Measurements from ENCODE around the gene SLC19A1.

Gene SLC19A1

GRCh38 chr21:45468971-45469272 lies 73.3 kb downstream of the SLC19A1 start:
- TF ChIP-seq CTCF (IDR thresholded peaks at IDR 0.05; ENCODE audit: insufficient read depth, missing control alignments): no peak
- DNase-seq (ENCODE audit: insufficient read length, low spot score) (no peak), FAIRE-seq (no peak)

- TF ChIP-seq CTCF (IDR thresholded peaks at IDR 0.05; ENCODE audit: insufficient read depth, missing control alignments): no peak
- FAIRE-seq (no peak), DNase-seq (ENCODE audit: insufficient read length, low spot score) (no peak)
Observed at GRCh38 chr21:45468051-45468970, 73.9 kb downstream of the SLC19A1 start.

- TF ChIP-seq CTCF (IDR thresholded peaks at IDR 0.05; ENCODE audit: insufficient read depth, missing control alignments): no peak
- FAIRE-seq: no peak
- no peak for DNase-seq (ENCODE audit: insufficient read length, low spot score)
Observed at GRCh38 chr21:45467221-45467779, 74.9 kb downstream of the SLC19A1 start.

- FAIRE-seq (no peak), DNase-seq (ENCODE audit: insufficient read length, low spot score) (no peak)
- no peak for TF ChIP-seq CTCF (IDR thresholded peaks at IDR 0.05; ENCODE audit: insufficient read depth, missing control alignments)
Observed at GRCh38 chr21:45466330-45467220, 75.7 kb downstream of the SLC19A1 start.

- TF ChIP-seq CTCF (IDR thresholded peaks at IDR 0.05; ENCODE audit: insufficient read depth, missing control alignments): no peak
- DNase-seq (ENCODE audit: insufficient read length, low spot score) (no peak), FAIRE-seq (no peak)
Observed at GRCh38 chr21:45465611-45466329, 76.5 kb downstream of the SLC19A1 start.

- FAIRE-seq: no peak
- no peak for DNase-seq (ENCODE audit: insufficient read length, low spot score)
- TF ChIP-seq CTCF (IDR thresholded peaks at IDR 0.05; ENCODE audit: insufficient read depth, missing control alignments): no peak
Observed at GRCh38 chr21:45465105-45465504, 77.1 kb downstream of the SLC19A1 start.

All from D721Med (cell line).